ENCODE data around the gene DPF3. TPM values are rescaled to one million over a fixed set of nuclear protein-coding genes. Genes with fewer than 3 reads are reported as not detected.

DPF3 gene
- total and polyA plus RNA-seq, 2 of the 13 experiments (the other 11 are each of a cell fraction or from before 2014, with no cell fraction given) = 0.09 to 0.60 TPM

- in situ Hi-C loops (cut with HindIII; ENCODE audit: extremely low pct_ligation_motif_present, low pct_unique_long_range_greater_than_20kb) = no loop called here
- CTCF ChIA-PET (ENCODE audit: low intra/inter-chr PET ratio, low total read pairs) = no interaction called here
- Histone ChIP-seq H3K27me3 (ENCODE audit: control insufficient read depth in 1 of 2, insufficient read depth in 2 of 2, low read length in 2 of 2) (peaks cover 0 to 14% of the 10 kb centered on the region in 2 experiments; a peak in 3 of 5 replicates), H4K20me1 (ENCODE audit: insufficient read depth, low read length) (no peaks in the 10 kb centered on the region), H3K4me2 (ENCODE audit: low read depth, low read length) (no peak overlapping the region), H3K79me2 (ENCODE audit: insufficient read depth, low read length) (no peaks in the 10 kb centered on the region), H3K9me3 (ENCODE audit: low read length) (no peaks in the 10 kb centered on the region; the same call in 1 of the 2 replicates), H3K9ac (ENCODE audit: insufficient read depth, low read depth, low read length) (no peak overlapping the region), H3K4me3 (replicated peaks in 1 of 3; ENCODE audit: insufficient read depth in 1 of 3, low read depth in 2 of 3, low read length in 3 of 3) (no peak overlapping the region), H3K27ac (ENCODE audit: extremely low read length, insufficient read depth, low read length) (no peak overlapping the region), H3K4me1 (ENCODE audit: insufficient read depth, low read length) (no peaks in the 10 kb centered on the region), H2AFZ (ENCODE audit: low read length) (no peak overlapping the region), H3K36me3 (replicated peaks in 1 of 2; ENCODE audit: control insufficient read depth in 1 of 2, insufficient read depth in 2 of 2, low read length in 2 of 2) (no peaks in the 10 kb centered on the region)
- intact Hi-C loops (cut with micrococcal nuclease; ENCODE audit: unreplicated experiment) = no loop called here
- DNase-seq (ENCODE audit: low spot score) = no peak
- FAIRE-seq = no peak
- TF ChIP-seq LCORL (IDR thresholded peaks at IDR 0.05) (no peak), LCORL (CRISPR knock-in tag; IDR thresholded peaks at IDR 0.05) (no peak), ZNF180 (CRISPR knock-in tag; IDR thresholded peaks at IDR 0.05; ENCODE audit: borderline replicate concordance, low read depth) (no peak), ZNF772 (CRISPR knock-in tag; IDR thresholded peaks at IDR 0.05) (no peak), NCOA1 (CRISPR knock-in tag; IDR thresholded peaks at IDR 0.05) (no peak), ZBTB14 (CRISPR knock-in tag; IDR thresholded peaks at IDR 0.05) (no peak), AGO2 (optimal IDR thresholded peaks at IDR 0.05; ENCODE audit: low read depth, low read length) (no peak), FOXK1 (CRISPR knock-in tag; IDR thresholded peaks at IDR 0.05; ENCODE audit: borderline replicate concordance, low read depth) (no peak), SIX4 (CRISPR knock-in tag; IDR thresholded peaks at IDR 0.05) (no peak), ATF7-NPFF (CRISPR knock-in tag; IDR thresholded peaks at IDR 0.05; ENCODE audit: low read depth) (no peak), PRMT3 (CRISPR knock-in tag; IDR thresholded peaks at IDR 0.05; ENCODE audit: borderline replicate concordance, low read depth) (no peak), POGZ (CRISPR knock-in tag; IDR thresholded peaks at IDR 0.05) (no peak), BCLAF1 (IDR thresholded peaks at IDR 0.05) (no peak), ZNF598 (CRISPR knock-in tag; IDR thresholded peaks at IDR 0.05; ENCODE audit: borderline replicate concordance) (no peak), BHLHE40 (IDR thresholded peaks at IDR 0.05; ENCODE audit: low read length) (no peak), ATF5 (CRISPR knock-in tag; IDR thresholded peaks at IDR 0.05; ENCODE audit: low read depth) (no peak), ZNF280B (CRISPR knock-in tag; IDR thresholded peaks at IDR 0.05; ENCODE audit: borderline replicate concordance) (no peak), KAT2B (IDR thresholded peaks at IDR 0.05; ENCODE audit: borderline replicate concordance, low read depth, low read length) (no peak), MXI1 (IDR thresholded peaks at IDR 0.05; ENCODE audit: borderline replicate concordance, low read depth, low read length) (no peak)
- POLR2A ChIA-PET = no interaction called here
- no TSS peak for BruUV-seq (replicated peaks)
- ATAC-seq = no peak
- 36% methylated on average over 8 of the region's 8 CpGs for WGBS (ENCODE audit: low lambda C conversion rate)
Observed at GRCh38 chr14:72744416-72745120, 149.3 kb downstream of the DPF3 start.
